Panc1 (cell line): ENCODE measurements around the gene WDR86. TPM values are rescaled to one million over a fixed set of nuclear protein-coding genes. Genes with fewer than 3 reads are reported as not detected.

Experiments
- ATAC-seq: fragments of 200-7000 bp; cut with Tn5 transposase; 2 replicates; pipeline ENCODE4 v1.9.1; 2020; ENCODE audit warnings: mild to moderate bottlenecking, moderate library complexity
- BruUV-seq: library from RNA; stranded (reverse); fragments of 400-500 nt; replicated peaks from 2 replicates; lab custom pipeline; 2021; lab: Mats Ljungman, UMichigan
- CTCF ChIA-PET: fragments of 300-600 bp; sonication (Branson Sonifier 250); formaldehyde crosslinking; loops from one replicate; lab custom pipeline; 2022; ENCODE audit warnings: antibody characterized with exemption; lab: Charles Lee
- POLR2A ChIA-PET: fragments of 300-600 bp; sonication (Branson Sonifier 250); formaldehyde crosslinking; loops from one replicate; lab custom pipeline; 2022; ENCODE audit warnings: antibody characterized with exemption; lab: Charles Lee
- DNase-seq: peaks from one replicate; pipeline ENCODE4 v3.0.0-alpha.2; 2010; ENCODE audit warnings: low read depth, low spot score
- H3K27ac ChIP-seq: 2 replicates; pipeline ENCODE4 v1.5.1; 2011; ENCODE audit warnings: mild to moderate bottlenecking, low read length, inconsistent platforms
- H3K27me3 ChIP-seq: fragments of 200-500 bp; sonication (Bioruptor generic); 2 replicates; pipeline ENCODE4 v1.6.0; 2014; ENCODE audit warnings: low read length, inconsistent platforms; ENCODE audit not compliant: control insufficient read depth, insufficient read depth
- H3K36me3 ChIP-seq: fragments of 200-500 bp; sonication (Bioruptor generic); 2 replicates; pipeline ENCODE4 v1.5.1; 2014; ENCODE audit warnings: inconsistent platforms, mild to moderate bottlenecking, low read length, moderate library complexity; ENCODE audit not compliant: control insufficient read depth, insufficient read depth
- H3K4me1 ChIP-seq: 2 replicates; pipeline ENCODE4 v1.5.1; 2011; ENCODE audit warnings: inconsistent platforms, mild to moderate bottlenecking, low read length, moderate library complexity; ENCODE audit not compliant: control insufficient read depth, insufficient read depth
- H3K4me3 ChIP-seq, 2 experiments: 2 replicates each; pipeline ENCODE4 v1.5.1; 2011 to 2012; ENCODE audit warnings: low read depth in 2 of 2, low read length in 2 of 2, mild to moderate bottlenecking in 2 of 2, inconsistent platforms in 1 of 2, moderate library complexity in 1 of 2
- H3K9me3 ChIP-seq: fragments of 200-500 bp; sonication (Bioruptor generic); 2 replicates; pipeline ENCODE4 v1.5.1; 2014; ENCODE audit warnings: low read depth, mild to moderate bottlenecking, inconsistent platforms, low read length, moderate library complexity; ENCODE audit not compliant: control insufficient read depth, insufficient read depth
- CTCF ChIP-seq: fragments of 450-650 bp; IDR thresholded peaks from 2 replicates; pipeline ENCODE4 v1.5.1; 2017; ENCODE audit warnings: mild to moderate bottlenecking
- POLR2AphosphoS5 ChIP-seq: IDR thresholded peaks from 2 replicates; pipeline ENCODE4 v1.6.1; 2012; ENCODE audit warnings: mild to moderate bottlenecking, low read depth, low read length, moderate library complexity
- REST ChIP-seq, 2 experiments: IDR thresholded peaks; 2 replicates each; pipeline ENCODE4 v1.6.1; 2011 to 2012; ENCODE audit warnings: low read depth in 2 of 2, control low read depth in 1 of 2, low read length in 1 of 2, mild to moderate bottlenecking in 1 of 2, moderate library complexity in 1 of 2; ENCODE audit not compliant: insufficient read depth in 1 of 2
- SIN3A ChIP-seq: IDR thresholded peaks from 2 replicates; pipeline ENCODE4 v1.6.1; 2012; ENCODE audit warnings: low read depth, mild to moderate bottlenecking, low read length, moderate library complexity, borderline replicate concordance; ENCODE audit not compliant: insufficient read depth
- TCF7L2 ChIP-seq: IDR thresholded peaks from 2 replicates; pipeline ENCODE4 v1.6.1; 2011; ENCODE audit warnings: mild to moderate bottlenecking, low read depth, low read length, inconsistent platforms
- in situ Hi-C: cut with HindIII; loops from 2 replicates; pipeline ENCODE4 v1.10.0; 2016; ENCODE audit warnings: low sequenced_read_pairs, low pct_unique_long_range_greater_than_20kb
- intact Hi-C: fragments of 100-400 bp; cut with micrococcal nuclease; formaldehyde crosslinking; loops from one replicate; pipeline ENCODE4 v1.10.0; 2022; ENCODE audit not compliant: unreplicated experiment
- total RNA-seq: library from RNA; stranded (reverse); gene quantifications from one replicate; pipeline ENCODE4 v1.2.1, GENCODE V29; 2021; ENCODE audit not compliant: unreplicated experiment

The WDR86 gene
- total RNA-seq, 1 experiment from 2014 or later, result 0.72 TPM

GRCh38 chr7:151366166-151366879, 43.5 kb downstream of the WDR86 start:
- intact Hi-C loops, result no loop called here
- DNase-seq, result no peak

DNA sequence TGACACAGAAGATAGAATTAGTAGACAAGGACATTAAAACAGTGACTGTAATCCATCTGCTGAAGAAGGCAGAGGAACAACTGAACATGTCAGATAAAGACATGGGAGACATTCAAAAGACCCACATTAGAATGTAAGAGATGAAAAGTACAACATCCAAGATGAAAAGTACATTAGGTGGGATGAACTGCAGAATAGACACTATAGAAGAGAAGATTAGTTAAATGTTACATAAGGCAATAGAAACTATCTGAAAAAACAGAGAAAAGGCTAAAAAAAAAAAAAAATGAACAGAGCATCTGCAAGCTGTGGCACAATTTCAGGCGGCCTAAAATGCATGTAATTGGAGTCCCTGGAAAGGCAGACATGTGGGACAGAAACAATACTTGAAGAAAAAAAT, 46.7 kb downstream of the WDR86 start:
- ATAC-seq (no peak), DNase-seq (no peak)
- Histone ChIP-seq H3K4me1 (peaks cover 8% of the 10 kb centered on the region), H3K27ac (no peak overlapping the region), H3K36me3 (peaks cover 6% of the 10 kb centered on the region), H3K4me3 (no peak overlapping the region), H3K27me3 (no peaks in the 10 kb centered on the region), H3K9me3 (no peaks in the 10 kb centered on the region)
- ChIA-PET CTCF (no interaction called here), POLR2A (interaction anchor here (0.7 kb wide), 1 partner anchor 49 kb away, joined by 6 read pairs; no protein-coding TSS in a partner anchor)
- TSS peak; percentile 49 for BruUV-seq
- in situ Hi-C loops, result no loop called here
- TF ChIP-seq TCF7L2 (no peak), POLR2AphosphoS5 (no peak), CTCF (no peak), REST (IDR thresholded peaks at IDR 0.05; ENCODE audit: insufficient read depth in 1 of 2, low read depth in 2 of 2, low read length in 1 of 2) (no peak), SIN3A (no peak)
- intact Hi-C loops, result no loop called here

More at GRCh38 chr7:151366166-151366879, 43.5 kb downstream of the WDR86 start:
- in situ Hi-C loops, result loop anchor here (5.0 kb wide), 1 partner anchor 81 kb away; no protein-coding TSS in a partner anchor
- H3K4me1 ChIP-seq, result peaks cover 13% of the 10 kb centered on the region
- no TSS peak for BruUV-seq
- ChIA-PET CTCF (interaction anchor here (0.5 kb wide), 1 partner anchor 121 kb away, joined by 3 read pairs; no protein-coding TSS in a partner anchor), POLR2A (interaction anchor here (0.6 kb wide), 1 partner anchor 284 kb away, joined by 3 read pairs; no protein-coding TSS in a partner anchor)
- H3K36me3 ChIP-seq, result peaks cover 6% of the 10 kb centered on the region
- H3K27ac ChIP-seq, result peak overlapping the region; percentile 60
- no peak for ATAC-seq
- no peaks in the 10 kb centered on the region for H3K27me3 ChIP-seq
- H3K9me3 ChIP-seq, result no peaks in the 10 kb centered on the region
- no peak for TF ChIP-seq REST (IDR thresholded peaks at IDR 0.05; ENCODE audit: insufficient read depth in 1 of 2, low read depth in 2 of 2, low read length in 1 of 2)
- TF ChIP-seq SIN3A, result no peak
- no peak for TF ChIP-seq POLR2AphosphoS5
- H3K4me3 ChIP-seq, result no peak overlapping the region
